GM12878 (cell line): Measurements from ENCODE around the gene GRM7. TPM values are rescaled to one million over a fixed set of nuclear protein-coding genes. Genes with fewer than 3 reads are reported as not detected.

Experiments used
- ATAC-seq: fragments of 200-7000 bp; cut with Tn5 transposase; 3 replicates; pipeline ENCODE4 v1.9.1; 2020; ENCODE audit warnings: mild to moderate bottlenecking, moderate library complexity
- BruUV-seq: library from RNA; stranded (reverse); fragments of 400-500 nt; replicated peaks from 2 replicates; lab custom pipeline; 2021; lab: Mats Ljungman, UMichigan
- CTCF ChIA-PET: fragments of 300-600 bp; sonication (Branson Sonifier 250); formaldehyde crosslinking; extraction: SDS; loops from one replicate; lab custom pipeline; 2021; ENCODE audit warnings: inconsistent platforms; lab: Yijun Ruan, JAX
- POLR2A ChIA-PET: fragments of 350-600 bp; formaldehyde crosslinking; extraction: SDS; loops from one replicate; lab custom pipeline; 2021; ENCODE audit warnings: inconsistent platforms; lab: Charles Lee
- RAD21 ChIA-PET: fragments of 300-600 bp; sonication (Branson Sonifier 250); formaldehyde crosslinking; loops from one replicate; lab custom pipeline; 2023; ENCODE audit warnings: antibody characterized with exemption; ENCODE audit not compliant: unreplicated experiment; lab: Charles Lee
- SMC1A ChIA-PET: fragments of 300-600 bp; sonication (Branson Sonifier 250); formaldehyde crosslinking; loops from one replicate; lab custom pipeline; 2023; ENCODE audit not compliant: unreplicated experiment, uncharacterized antibody; lab: Charles Lee
- DNase-seq: peaks from one replicate; pipeline ENCODE4 v3.0.0-alpha.2; 2011; ENCODE audit warnings: low read depth, low spot score
- FAIRE-seq: peaks from 3 replicates; lab custom pipeline; 2011; peaks lifted over from hg19 to GRCh38; lab: Jason Lieb, UNC
- H2AFZ ChIP-seq: 2 replicates; pipeline ENCODE4 v1.6.0; 2011; ENCODE audit warnings: low read depth, low read length, control low read depth; ENCODE audit not compliant: control insufficient read depth
- H3K27ac ChIP-seq: 2 replicates; pipeline ENCODE4 v1.5.1; 2011; ENCODE audit warnings: control low read depth; ENCODE audit not compliant: control insufficient read depth, insufficient read depth
- H3K27me3 ChIP-seq, 2 experiments: replicated peaks in 1 of 2; 2 replicates each; pipeline versions ENCODE4 v1.6.0 to v1.6.1; 2011; ENCODE audit warnings: low read length in 1 of 2; ENCODE audit not compliant: control insufficient read depth in 2 of 2, insufficient read depth in 2 of 2
- H3K36me3 ChIP-seq, 2 experiments: 2 replicates each; pipeline ENCODE4 v1.5.1; 2011; ENCODE audit warnings: low read length in 1 of 2; ENCODE audit not compliant: control insufficient read depth in 2 of 2, insufficient read depth in 2 of 2
- H3K4me1 ChIP-seq: 2 replicates; pipeline ENCODE4 v1.6.1; 2011; ENCODE audit warnings: mild to moderate bottlenecking, low read length, moderate library complexity, mixed read lengths; ENCODE audit not compliant: control insufficient read depth, insufficient read depth
- H3K4me2 ChIP-seq: 2 replicates; pipeline ENCODE4 v1.6.0; 2011; ENCODE audit warnings: control low read depth; ENCODE audit not compliant: control insufficient read depth, insufficient read depth
- H3K4me3 ChIP-seq: fragments of 200-600 bp; sonication (generic); 2 replicates; pipeline ENCODE4 v1.5.1; 2016
- H3K79me2 ChIP-seq: 2 replicates; pipeline ENCODE4 v1.6.0; 2011; ENCODE audit warnings: low read length; ENCODE audit not compliant: control insufficient read depth, insufficient read depth
- H3K9ac ChIP-seq: 2 replicates; pipeline ENCODE4 v1.8.0; 2011; ENCODE audit warnings: low read length, control low read depth, mixed read lengths; ENCODE audit not compliant: control insufficient read depth, insufficient read depth
- H3K9me3 ChIP-seq: replicated peaks from 3 replicates; pipeline ENCODE4 v1.5.1; 2011; ENCODE audit warnings: mild to moderate bottlenecking, low read length; ENCODE audit not compliant: control insufficient read depth, insufficient read depth
- H4K20me1 ChIP-seq: 2 replicates; pipeline ENCODE4 v1.6.0; 2011; ENCODE audit not compliant: control insufficient read depth, insufficient read depth
- CBX3 ChIP-seq: fragments of 200-600 bp; sonication (generic); IDR thresholded peaks from 2 replicates; pipeline ENCODE4 v1.6.1; 2016; ENCODE audit warnings: low read depth, borderline replicate concordance
- CHD2 ChIP-seq: IDR thresholded peaks from 2 replicates; pipeline ENCODE4 v1.6.1; 2011; ENCODE audit warnings: low read depth, low read length, improper control_type of control experiment, borderline replicate concordance
- CTCF ChIP-seq, 3 experiments: IDR thresholded peaks in 2 of 3; conservative IDR thresholded peaks in 1 of 3; 2 replicates each; pipeline ENCODE4 v1.5.1; 2011; ENCODE audit warnings: low read depth in 3 of 3, low read length in 3 of 3, mild to moderate bottlenecking in 3 of 3, control low read depth in 2 of 3, moderate library complexity in 2 of 3, inconsistent platforms in 1 of 3, mixed read lengths in 1 of 3; ENCODE audit not compliant: control insufficient read depth in 2 of 3, insufficient read depth in 1 of 3; ENCODE audit errors: extremely low read depth in 1 of 3
- E2F4 ChIP-seq: IDR thresholded peaks from 2 replicates; pipeline ENCODE4 v1.6.1; 2012; ENCODE audit warnings: low read depth, low read length, improper control_type of control experiment
- GATAD2B ChIP-seq: fragments of 450-650 bp; conservative IDR thresholded peaks from 2 replicates; pipeline ENCODE4 v1.6.1; 2017; ENCODE audit warnings: low read depth, mild to moderate bottlenecking, moderate library complexity
- HDAC6 ChIP-seq: fragments of 200-600 bp; sonication (generic); IDR thresholded peaks from one replicate; pipeline ENCODE4 v1.8.0; 2017; ENCODE audit warnings: antibody characterized with exemption; ENCODE audit not compliant: unreplicated experiment
- MEF2B ChIP-seq: fragments of 450-650 bp; IDR thresholded peaks from 2 replicates; pipeline ENCODE4 v1.6.1; 2018; ENCODE audit warnings: mild to moderate bottlenecking, moderate library complexity; ENCODE audit not compliant: partially characterized antibody, poor library complexity, severe bottlenecking
- RAD21 ChIP-seq: IDR thresholded peaks from 2 replicates; pipeline ENCODE4 v1.6.1; 2011; ENCODE audit warnings: mild to moderate bottlenecking, low read depth, low read length, moderate library complexity; ENCODE audit not compliant: insufficient read depth
- RAD51 ChIP-seq: fragments of 450-650 bp; IDR thresholded peaks from 2 replicates; pipeline ENCODE4 v1.6.1; 2016; ENCODE audit warnings: moderate library complexity, mild to moderate bottlenecking, inconsistent platforms
- YY1 ChIP-seq: IDR thresholded peaks from 2 replicates; pipeline ENCODE4 v1.6.1; 2011; ENCODE audit warnings: low read depth, mild to moderate bottlenecking, low read length
- ZNF384 ChIP-seq: IDR thresholded peaks from 2 replicates; pipeline ENCODE4 v1.6.1; 2012; ENCODE audit warnings: low read depth, mild to moderate bottlenecking, low read length, improper control_type of control experiment, borderline replicate concordance
- WGBS: methylation state at CpG from one replicate; pipeline ENCODE4 v1.1.6; 2016; ENCODE audit warnings: low lambda C conversion rate; ENCODE audit not compliant: insufficient replicate concordance, insufficient coverage; ENCODE audit errors: missing lambda C conversion rate; 5-methylcytosine and 5-hydroxymethylcytosine counted together
- in situ Hi-C: fragments of 300-500 bp; cut with MboI; formaldehyde crosslinking; loops from 9 replicates; pipeline ENCODE4 v1.14.3; 2018; ENCODE audit warnings: mixed read lengths
- intact Hi-C: fragments of 100-400 bp; cut with micrococcal nuclease; formaldehyde crosslinking; loops from one replicate; pipeline ENCODE4 v1.14.2; 2022; ENCODE audit not compliant: unreplicated experiment
- polyA plus RNA-seq, 11 experiments: library from polyadenylated mRNA; depleted of rRNA in 4 of 11; unstranded in 6 of 11; stranded (reverse) in 5 of 11; fragments of >200 nt; fragmentation: Nextera tagmentation in 4 of 11; fragmentation: Illumina TruSeq in 1 of 11; extraction: Ambion mirVana in 4 of 11; extraction: Trizol in 1 of 11; gene quantifications; 1 replicate in 1 of 11; 2 replicates in 10 of 11; pipeline versions ENCODE4 v1.2.1 to v1.2.3, GENCODE V29; 2011 to 2016; ENCODE audit warnings: inconsistent platforms in 2 of 11, missing spikeins in 2 of 11, low read depth in 1 of 11
- total RNA-seq, 4 experiments: library from RNA; depleted of rRNA in 3 of 4; stranded (reverse); fragments of >200 nt in 3 of 4; fragmentation: Illumina TruSeq in 1 of 4; extraction: Trizol in 1 of 4; gene quantifications; 2 replicates each; pipeline versions ENCODE4 v1.2.1 to v1.2.3, GENCODE V29; 2013 to 2021
- TF ChIP-seq, protein P1 (sequence below): fragments of 450-650 bp; IDR thresholded peaks from 2 replicates; pipeline ENCODE4 v1.6.1; 2017; ENCODE audit warnings: mild to moderate bottlenecking, moderate library complexity
- TF ChIP-seq, protein P2 (sequence below): fragments of 450-650 bp; IDR thresholded peaks from 2 replicates; pipeline ENCODE4 v1.6.1; 2018; ENCODE audit warnings: mild to moderate bottlenecking, low read depth, moderate library complexity; ENCODE audit not compliant: partially characterized antibody

GRM7 gene
- total and polyA plus RNA-seq, 10 of the 15 experiments (the other 5 are each of a cell fraction or from before 2014, with no cell fraction given): not detected

- in situ Hi-C loops (no loop called here), intact Hi-C loops (no loop called here)
- FAIRE-seq: peak; percentile 90
- TF ChIP-seq CTCF (IDR thresholded peaks at IDR 0.05 in 2 of 3, conservative IDR thresholded peaks at IDR 0.05 in 1 of 3; ENCODE audit: control insufficient read depth in 2 of 3, extremely low read depth in 1 of 3, insufficient read depth in 1 of 3, low read depth in 3 of 3, low read length in 3 of 3) (no peak), RAD21 (no peak), YY1 (0 out of 2 replicates have a peak, but pooled peaks have one; percentile 16), ZNF384 (no peak), MEF2B (no peak), HDAC6 (no peak), RAD51 (peak; percentile 55), CHD2 (0 out of 2 replicates have a peak, but pooled peaks have one; percentile 27), CBX3 (no peak), E2F4 (no peak), GATAD2B (no peak)
- TF ChIP-seq, protein P1, sequence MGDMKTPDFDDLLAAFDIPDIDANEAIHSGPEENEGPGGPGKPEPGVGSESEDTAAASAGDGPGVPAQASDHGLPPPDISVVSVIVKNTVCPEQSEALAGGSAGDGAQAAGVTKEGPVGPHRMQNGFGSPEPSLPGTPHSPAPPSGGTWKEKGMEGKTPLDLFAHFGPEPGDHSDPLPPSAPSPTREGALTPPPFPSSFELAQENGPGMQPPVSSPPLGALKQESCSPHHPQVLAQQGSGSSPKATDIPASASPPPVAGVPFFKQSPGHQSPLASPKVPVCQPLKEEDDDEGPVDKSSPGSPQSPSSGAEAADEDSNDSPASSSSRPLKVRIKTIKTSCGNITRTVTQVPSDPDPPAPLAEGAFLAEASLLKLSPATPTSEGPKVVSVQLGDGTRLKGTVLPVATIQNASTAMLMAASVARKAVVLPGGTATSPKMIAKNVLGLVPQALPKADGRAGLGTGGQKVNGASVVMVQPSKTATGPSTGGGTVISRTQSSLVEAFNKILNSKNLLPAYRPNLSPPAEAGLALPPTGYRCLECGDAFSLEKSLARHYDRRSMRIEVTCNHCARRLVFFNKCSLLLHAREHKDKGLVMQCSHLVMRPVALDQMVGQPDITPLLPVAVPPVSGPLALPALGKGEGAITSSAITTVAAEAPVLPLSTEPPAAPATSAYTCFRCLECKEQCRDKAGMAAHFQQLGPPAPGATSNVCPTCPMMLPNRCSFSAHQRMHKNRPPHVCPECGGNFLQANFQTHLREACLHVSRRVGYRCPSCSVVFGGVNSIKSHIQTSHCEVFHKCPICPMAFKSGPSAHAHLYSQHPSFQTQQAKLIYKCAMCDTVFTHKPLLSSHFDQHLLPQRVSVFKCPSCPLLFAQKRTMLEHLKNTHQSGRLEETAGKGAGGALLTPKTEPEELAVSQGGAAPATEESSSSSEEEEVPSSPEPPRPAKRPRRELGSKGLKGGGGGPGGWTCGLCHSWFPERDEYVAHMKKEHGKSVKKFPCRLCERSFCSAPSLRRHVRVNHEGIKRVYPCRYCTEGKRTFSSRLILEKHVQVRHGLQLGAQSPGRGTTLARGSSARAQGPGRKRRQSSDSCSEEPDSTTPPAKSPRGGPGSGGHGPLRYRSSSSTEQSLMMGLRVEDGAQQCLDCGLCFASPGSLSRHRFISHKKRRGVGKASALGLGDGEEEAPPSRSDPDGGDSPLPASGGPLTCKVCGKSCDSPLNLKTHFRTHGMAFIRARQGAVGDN: no peak
- TF ChIP-seq, protein P2, sequence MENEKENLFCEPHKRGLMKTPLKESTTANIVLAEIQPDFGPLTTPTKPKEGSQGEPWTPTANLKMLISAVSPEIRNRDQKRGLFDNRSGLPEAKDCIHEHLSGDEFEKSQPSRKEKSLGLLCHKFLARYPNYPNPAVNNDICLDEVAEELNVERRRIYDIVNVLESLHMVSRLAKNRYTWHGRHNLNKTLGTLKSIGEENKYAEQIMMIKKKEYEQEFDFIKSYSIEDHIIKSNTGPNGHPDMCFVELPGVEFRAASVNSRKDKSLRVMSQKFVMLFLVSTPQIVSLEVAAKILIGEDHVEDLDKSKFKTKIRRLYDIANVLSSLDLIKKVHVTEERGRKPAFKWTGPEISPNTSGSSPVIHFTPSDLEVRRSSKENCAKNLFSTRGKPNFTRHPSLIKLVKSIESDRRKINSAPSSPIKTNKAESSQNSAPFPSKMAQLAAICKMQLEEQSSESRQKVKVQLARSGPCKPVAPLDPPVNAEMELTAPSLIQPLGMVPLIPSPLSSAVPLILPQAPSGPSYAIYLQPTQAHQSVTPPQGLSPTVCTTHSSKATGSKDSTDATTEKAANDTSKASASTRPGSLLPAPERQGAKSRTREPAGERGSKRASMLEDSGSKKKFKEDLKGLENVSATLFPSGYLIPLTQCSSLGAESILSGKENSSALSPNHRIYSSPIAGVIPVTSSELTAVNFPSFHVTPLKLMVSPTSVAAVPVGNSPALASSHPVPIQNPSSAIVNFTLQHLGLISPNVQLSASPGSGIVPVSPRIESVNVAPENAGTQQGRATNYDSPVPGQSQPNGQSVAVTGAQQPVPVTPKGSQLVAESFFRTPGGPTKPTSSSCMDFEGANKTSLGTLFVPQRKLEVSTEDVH: no peak
These were observed 586.4 kb downstream of the GRM7 start for GRCh38 chr3:7447197-7447769.

More at GRCh38 chr3:7447197-7447769, 586.4 kb downstream of the GRM7 start:
- Histone ChIP-seq H3K27me3 (no peaks in the 10 kb centered on the region), H3K36me3 (no peaks in the 10 kb centered on the region), H3K9me3 (no peaks in the 10 kb centered on the region), H3K4me1 (no peaks in the 10 kb centered on the region), H3K4me2 (no peak overlapping the region), H4K20me1 (no peaks in the 10 kb centered on the region), H3K27ac (no peak overlapping the region), H3K9ac (no peak overlapping the region), H3K79me2 (no peaks in the 10 kb centered on the region), H3K4me3 (no peak overlapping the region), H2AFZ (no peak overlapping the region)
- ChIA-PET CTCF (interaction anchor here (1.0 kb wide), 2 partner anchors 63 to 171 kb away, joined by 3 read pairs; no protein-coding TSS in a partner anchor), POLR2A (no interaction called here), RAD21 (interaction anchor here (1.2 kb wide), 1 partner anchor 127 kb away, joined by 7 read pairs; no protein-coding TSS in a partner anchor), SMC1A (interaction anchor here (1.2 kb wide), 1 partner anchor 10 kb away, joined by 7 read pairs; no protein-coding TSS in a partner anchor)
- DNase-seq: peak; percentile 45
- 11% methylated on average over 6 of the region's 6 CpGs for WGBS
- ATAC-seq: peak; percentile 100
- BruUV-seq: no TSS peak
